ENCODE data around the gene ACADSB.

ACADSB gene

GRCh38 chr10:123042708-123043408 lies 34.1 kb downstream of the ACADSB start:
- no peak for DNase-seq (ENCODE audit: low spot score)

DNA sequence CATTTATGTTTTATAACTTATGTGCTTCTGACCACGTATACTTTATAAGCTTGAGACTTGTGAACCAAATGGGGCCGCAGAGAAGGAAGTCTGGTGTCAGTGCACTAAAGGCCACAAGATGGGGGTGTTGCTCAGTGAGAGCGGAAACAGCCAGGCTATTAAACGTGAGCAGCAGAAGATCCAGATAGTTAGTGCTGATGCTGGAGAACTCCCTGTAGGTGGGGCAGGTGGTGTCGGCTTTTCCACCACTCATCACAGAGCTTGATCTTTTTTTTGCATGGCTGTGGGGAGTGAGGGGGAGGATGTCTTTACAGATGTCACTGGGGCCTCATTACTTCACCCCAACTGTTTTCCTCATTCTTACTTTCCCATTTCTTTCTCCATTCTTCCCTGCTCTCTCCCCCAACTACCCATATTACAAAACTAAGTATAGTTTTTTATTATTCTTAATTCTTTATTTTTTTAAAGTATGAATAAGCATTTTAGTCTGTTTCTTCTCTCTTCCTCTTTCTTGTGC lies 34.7 kb downstream of the ACADSB start:
- peak; percentile 67 for DNase-seq (ENCODE audit: low spot score)

DNA sequence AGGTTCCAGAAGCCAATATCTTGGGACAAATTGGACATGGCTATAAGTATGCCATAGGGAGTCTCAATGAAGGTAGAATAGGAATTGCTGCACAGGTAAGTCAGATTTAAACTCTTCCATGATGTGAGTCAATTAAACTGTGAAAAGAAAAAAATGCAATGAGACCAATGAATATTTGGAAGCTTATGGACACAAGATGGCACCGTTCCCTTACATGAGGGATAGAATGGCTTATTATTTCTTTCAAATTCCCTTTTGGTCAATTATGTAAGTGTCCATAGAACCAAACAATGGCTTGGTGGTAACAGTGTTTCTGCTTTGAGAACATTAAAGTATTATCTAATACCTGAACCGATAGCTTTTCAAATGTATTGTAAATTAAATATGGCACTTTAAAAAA lies 35.6 kb downstream of the ACADSB start:
- no peak for DNase-seq (ENCODE audit: low spot score)

DNA sequence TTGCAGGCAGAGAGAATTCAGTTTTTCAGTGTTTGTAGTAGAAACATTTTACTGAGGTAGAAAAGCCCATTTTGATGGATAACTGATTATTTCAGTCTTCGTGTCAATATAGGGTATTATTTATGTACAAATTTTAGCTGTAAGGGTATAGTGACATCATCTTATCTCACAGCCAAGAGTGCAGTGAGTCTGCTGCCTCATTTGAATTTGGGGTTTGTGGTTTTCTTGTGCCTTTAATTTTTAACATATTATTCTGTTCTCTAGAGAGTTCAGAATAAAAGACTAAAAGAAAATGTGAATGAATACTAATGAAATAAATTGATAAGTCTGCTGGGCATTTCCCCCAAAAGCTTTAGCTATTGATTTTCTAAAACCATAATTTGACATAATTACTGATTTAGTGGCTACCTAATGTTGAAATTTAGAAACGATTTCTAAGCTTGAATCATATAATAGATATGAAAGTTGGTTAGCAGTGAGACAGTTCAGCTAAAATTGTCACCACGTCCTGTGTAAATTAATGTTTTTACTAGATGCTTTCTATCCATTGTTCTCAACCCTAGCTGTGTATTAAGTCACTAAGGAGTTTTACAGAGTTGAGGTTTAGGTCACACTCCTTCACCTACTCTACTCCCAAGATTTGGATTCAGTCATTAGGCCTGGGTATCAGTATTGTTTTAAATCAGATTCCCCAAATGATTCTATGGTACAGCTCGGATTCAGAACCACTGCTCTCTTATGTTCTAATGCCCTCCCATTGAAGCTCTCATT lies 37.3 kb downstream of the ACADSB start:
- DNase-seq (ENCODE audit: low spot score): no peak

- DNase-seq (ENCODE audit: low spot score): no peak
These were observed 49.2 kb downstream of the ACADSB start for GRCh38 chr10:123057968-123058367.

DNA sequence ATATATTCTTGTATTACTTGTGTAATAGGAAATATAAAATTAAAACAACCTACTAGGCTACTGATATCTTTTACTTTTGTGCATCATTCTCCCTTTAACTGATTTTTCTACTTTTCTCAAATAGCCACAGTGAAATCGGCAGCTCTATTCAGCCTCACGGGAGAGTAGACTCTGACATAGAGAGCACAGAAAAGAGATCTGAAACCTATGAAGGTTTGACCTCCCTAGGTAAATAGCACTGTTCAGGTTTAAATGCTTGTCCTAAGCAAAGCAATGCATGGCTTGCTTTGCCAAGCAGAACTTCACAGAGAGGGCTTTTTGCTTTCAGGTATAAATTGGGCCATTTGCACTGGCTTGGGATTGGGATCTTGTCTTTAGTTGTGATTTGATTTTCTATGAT lies 53.1 kb downstream of the ACADSB start:
- DNase-seq (ENCODE audit: low spot score): no peak

- no peak for DNase-seq (ENCODE audit: low spot score)
These were observed 53.9 kb downstream of the ACADSB start for GRCh38 chr10:123062726-123063125.

DNA sequence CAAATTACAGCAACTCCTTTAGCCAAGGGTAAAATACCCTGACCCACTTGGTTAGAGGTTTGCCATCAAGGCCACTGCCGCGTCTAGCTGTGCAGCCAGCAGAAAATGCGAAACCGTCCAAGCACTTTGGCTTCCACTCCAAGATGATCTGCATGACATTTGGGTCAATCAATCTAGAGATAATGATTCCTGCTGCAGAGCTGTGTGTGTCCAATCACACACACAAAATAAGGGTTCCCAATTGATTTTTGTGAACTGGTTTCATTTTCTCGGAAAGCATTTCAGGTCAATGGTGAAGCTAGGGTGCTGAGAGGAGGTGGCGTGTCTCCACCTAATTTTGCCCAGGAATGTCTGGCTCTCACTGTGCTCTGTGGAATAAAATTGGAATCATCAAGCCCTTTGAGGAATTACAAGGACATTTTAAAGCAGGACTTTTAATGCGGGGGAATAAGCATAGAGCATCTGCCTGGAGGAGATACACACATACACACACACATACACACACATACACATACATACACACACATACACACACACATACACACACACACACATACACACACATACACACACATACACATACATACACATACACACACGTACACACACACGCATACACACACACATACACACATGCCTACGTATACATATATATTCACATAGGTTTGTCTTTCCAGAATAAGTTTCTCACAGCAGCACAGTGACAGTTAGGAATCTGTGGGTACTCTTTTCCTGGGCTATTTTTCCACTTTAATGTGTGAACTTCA lies 59.5 kb downstream of the ACADSB start:
- no peak for DNase-seq (ENCODE audit: low spot score)

DNA sequence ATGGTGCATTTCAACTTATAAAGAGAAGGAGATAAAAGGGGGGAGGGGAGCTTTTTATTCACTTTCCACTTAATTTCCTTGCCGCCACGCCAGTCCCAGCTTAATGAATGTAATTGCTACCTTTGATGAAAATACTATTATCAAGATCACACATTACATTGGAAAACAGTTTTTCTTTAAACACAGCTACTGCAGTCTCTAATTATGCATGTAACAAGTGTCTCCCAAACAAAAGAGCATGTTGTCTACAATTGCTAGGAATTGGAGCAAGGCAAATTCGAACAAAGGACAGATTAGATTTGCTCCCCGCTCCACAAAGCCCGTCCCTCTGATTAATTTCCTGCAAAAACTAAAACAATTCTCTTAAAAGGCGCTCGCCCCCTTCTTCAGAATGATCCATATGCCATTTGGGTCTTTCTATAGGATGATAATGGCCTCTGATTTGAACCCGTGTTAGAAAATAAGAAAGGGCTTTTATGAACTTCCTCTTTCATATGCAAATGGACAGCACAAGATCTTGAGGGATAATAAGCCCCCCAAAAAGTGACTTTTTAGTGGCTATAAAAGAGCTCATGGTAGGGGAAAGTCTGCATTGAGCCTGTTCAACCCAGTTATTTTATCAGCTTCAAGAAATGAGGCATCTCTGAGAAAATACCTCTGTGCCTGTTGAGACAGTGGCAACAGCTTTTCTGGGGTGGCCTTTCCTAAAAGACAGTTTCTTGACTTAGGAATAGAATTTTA lies 60.6 kb downstream of the ACADSB start:
- DNase-seq (ENCODE audit: low spot score): no peak

- no peak for DNase-seq (ENCODE audit: low spot score)
These were observed 64.4 kb downstream of the ACADSB start for GRCh38 chr10:123073187-123073586.

GRCh38 chr10:123074215-123074614 lies 65.4 kb downstream of the ACADSB start:
- no peak for DNase-seq (ENCODE audit: low spot score)

DNA sequence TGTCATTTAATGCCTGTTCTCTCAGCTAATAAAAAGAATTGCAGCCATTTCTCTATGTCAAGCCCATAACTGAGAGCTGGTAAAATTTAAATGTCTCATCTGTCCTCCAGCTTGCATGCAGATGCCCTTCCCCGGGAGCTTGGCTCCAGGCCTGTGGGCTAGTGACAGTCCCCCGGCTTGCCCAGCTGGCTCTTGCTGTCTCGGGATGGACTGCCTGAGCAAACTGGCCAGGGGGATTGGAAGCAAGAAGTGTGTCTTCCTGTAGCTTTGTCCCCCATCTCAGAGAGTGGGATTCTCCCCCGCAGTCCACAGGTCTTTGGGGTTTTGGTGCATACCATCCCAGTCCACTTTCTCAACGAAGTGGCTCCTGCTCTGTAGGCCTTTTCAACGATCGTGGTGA lies 73.1 kb downstream of the ACADSB start:
- DNase-seq (ENCODE audit: low spot score): no peak

GRCh38 chr10:123083811-123084210 lies 75.0 kb downstream of the ACADSB start:
- DNase-seq (ENCODE audit: low spot score): no peak

DNA sequence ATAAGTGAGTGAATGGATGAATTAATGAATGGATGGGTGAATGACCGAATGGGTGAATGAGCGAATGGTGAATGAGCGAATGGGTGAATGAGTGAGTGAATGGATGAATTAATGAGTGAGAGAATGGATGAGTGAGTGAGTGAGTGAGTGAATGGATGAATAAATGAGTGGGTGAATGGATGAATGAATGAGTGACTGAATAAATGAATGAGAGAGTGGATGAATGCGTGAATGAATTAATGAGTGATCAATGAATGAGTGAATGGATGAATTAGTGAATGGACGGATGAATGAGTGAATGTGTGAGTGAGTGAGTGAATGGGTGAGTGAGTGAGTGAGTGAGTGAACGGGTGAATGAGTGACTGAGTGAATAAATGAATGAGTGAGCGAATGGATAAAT lies 77.5 kb downstream of the ACADSB start:
- no peak for DNase-seq (ENCODE audit: low spot score)

- no peak for DNase-seq (ENCODE audit: low spot score)
These were observed 78.5 kb downstream of the ACADSB start for GRCh38 chr10:123087348-123087747.

- no peak for DNase-seq (ENCODE audit: low spot score)
These were observed 79.0 kb downstream of the ACADSB start for GRCh38 chr10:123087786-123088185.

DNA sequence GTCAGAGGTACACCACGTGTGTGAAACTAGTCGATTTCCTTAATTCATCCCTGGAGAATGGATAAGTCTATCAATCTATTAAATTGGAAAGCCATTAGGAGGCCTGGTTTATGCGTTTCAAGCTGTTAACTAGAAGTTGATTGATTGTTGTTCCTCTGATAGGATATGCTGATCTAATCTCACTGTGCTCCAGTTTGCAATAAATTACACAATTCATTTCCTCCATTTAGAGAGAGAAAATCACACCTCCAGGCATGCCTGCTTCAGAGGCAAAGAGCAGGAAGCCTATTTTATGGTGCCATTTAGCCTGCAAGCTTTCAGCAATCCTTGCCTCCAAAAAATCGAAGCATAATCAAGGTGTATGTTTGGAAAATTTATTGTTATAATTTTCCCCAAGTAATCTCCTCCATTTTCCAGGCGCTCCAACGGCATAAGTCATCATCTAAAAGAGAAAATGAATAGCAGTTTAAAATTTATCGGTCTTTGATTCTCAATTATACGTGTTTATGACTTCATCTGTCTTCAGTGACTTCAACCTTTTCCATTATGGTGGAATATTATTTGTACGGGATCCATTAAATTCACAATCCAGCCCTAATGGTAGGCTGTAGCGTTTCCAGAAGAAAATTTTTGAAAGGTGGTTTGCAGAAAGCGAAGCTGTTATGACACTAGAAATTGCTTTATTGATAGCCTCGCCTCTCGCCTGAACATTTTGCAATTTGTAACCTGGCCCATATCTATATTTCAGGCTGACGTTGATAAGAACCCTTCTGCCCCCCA lies 84.0 kb downstream of the ACADSB start:
- DNase-seq (ENCODE audit: low spot score): no peak

DNA sequence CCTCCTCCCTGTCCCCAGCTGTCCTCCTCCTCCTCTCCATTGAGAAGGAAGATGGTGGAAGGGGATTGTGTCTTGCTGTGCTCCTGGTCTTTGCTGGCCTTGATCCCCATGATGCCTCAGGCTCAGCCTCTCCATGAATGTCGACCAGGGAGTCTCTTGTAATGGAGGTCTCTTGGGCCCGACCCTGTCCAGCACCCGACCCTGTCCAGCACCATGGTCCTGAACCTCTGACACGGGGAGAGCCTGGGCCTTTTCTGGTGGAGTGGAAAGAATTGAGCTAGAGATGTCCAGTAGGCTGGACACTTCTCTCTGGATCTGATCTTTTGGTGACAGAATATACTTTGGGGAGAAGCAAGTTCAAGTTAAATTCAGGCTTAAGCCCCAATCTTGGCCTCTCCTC lies 84.7 kb downstream of the ACADSB start:
- no peak for DNase-seq (ENCODE audit: low spot score)

GRCh38 chr10:123096452-123096851 lies 87.6 kb downstream of the ACADSB start:
- DNase-seq (ENCODE audit: low spot score): no peak

DNA sequence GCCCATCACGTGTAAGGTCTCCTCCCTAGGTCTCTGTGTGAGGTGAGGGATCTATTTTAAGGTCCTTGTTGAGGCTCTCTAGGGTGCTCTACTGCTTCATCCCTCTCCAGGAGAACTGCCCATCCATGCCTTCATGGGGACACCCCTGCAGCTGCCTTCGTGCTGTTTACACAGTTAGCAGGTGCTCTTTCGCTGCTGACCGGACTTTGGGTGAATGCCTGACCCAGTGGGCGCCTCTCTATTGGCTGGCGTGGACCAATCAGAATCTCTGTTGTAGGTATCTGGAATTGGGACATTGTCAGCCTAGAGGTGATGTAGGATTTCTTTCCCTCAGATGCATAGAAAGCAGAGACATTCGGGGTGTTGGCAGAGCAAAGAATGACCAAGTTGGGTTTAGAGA lies 88.2 kb downstream of the ACADSB start:
- DNase-seq (ENCODE audit: low spot score): no peak

All from germinal center (tissue), 1 donor.